Neuronal stem cell (in vitro differentiated cells): ENCODE data around the gene PHLDA3. TPM values are rescaled to one million over a fixed set of nuclear protein-coding genes. Genes with fewer than 3 reads are reported as not detected.

ENCODE experiments used
- DNase-seq: peaks from one replicate; pipeline ENCODE4 v3.0.0-alpha.2; 2013; ENCODE audit warnings: low spot score
- H2AFZ ChIP-seq: one replicate; pipeline ENCODE4 v1.6.1; 2013; ENCODE audit warnings: mild to moderate bottlenecking, low read length, inconsistent platforms
- H2AK5ac ChIP-seq: 2 replicates; pipeline ENCODE4 v1.6.1; 2013; ENCODE audit warnings: low read depth, mild to moderate bottlenecking, inconsistent platforms, low read length, moderate library complexity, mixed read lengths
- H2BK120ac ChIP-seq: 2 replicates; pipeline ENCODE4 v1.6.1; 2013; ENCODE audit warnings: low read depth, mild to moderate bottlenecking, inconsistent platforms, low read length, moderate library complexity, mixed read lengths
- H2BK12ac ChIP-seq: one replicate; pipeline ENCODE4 v1.6.1; 2013; ENCODE audit warnings: low read length, inconsistent platforms
- H2BK15ac ChIP-seq: 2 replicates; pipeline ENCODE4 v1.6.1; 2013; ENCODE audit warnings: mild to moderate bottlenecking, low read length, inconsistent platforms, mixed read lengths
- H2BK5ac ChIP-seq: one replicate; pipeline ENCODE4 v1.6.1; 2013; ENCODE audit warnings: inconsistent platforms, mild to moderate bottlenecking, low read length, moderate library complexity
- H3K14ac ChIP-seq: one replicate; pipeline ENCODE4 v1.6.1; 2013; ENCODE audit warnings: low read length, inconsistent platforms
- H3K18ac ChIP-seq: 2 replicates; pipeline ENCODE4 v1.6.1; 2013; ENCODE audit warnings: low read length, inconsistent platforms
- H3K23ac ChIP-seq: 2 replicates; pipeline ENCODE4 v1.6.1; 2013; ENCODE audit warnings: low read depth, mild to moderate bottlenecking, mixed read lengths, low read length, inconsistent platforms; ENCODE audit not compliant: poor library complexity
- H3K27ac ChIP-seq: replicated peaks from 3 replicates; pipeline ENCODE4 v1.5.1; 2013; ENCODE audit warnings: low read length, inconsistent platforms
- H3K27me3 ChIP-seq, 3 experiments: 2 replicates each; pipeline ENCODE4 v1.6.1; 2013; ENCODE audit warnings: low read length in 3 of 3, mild to moderate bottlenecking in 2 of 3, inconsistent platforms in 1 of 3, low read depth in 1 of 3, mixed read lengths in 1 of 3, moderate library complexity in 1 of 3; ENCODE audit not compliant: control insufficient read depth in 3 of 3, insufficient read depth in 3 of 3
- H3K36me3 ChIP-seq, 2 donors: replicated peaks in 1 of 2; 2 replicates each; pipeline ENCODE4 v1.6.1; 2013; ENCODE audit warnings: low read length in 2 of 2; ENCODE audit not compliant: control insufficient read depth in 2 of 2, insufficient read depth in 2 of 2
- H3K4ac ChIP-seq: 2 replicates; pipeline ENCODE4 v1.6.1; 2013; ENCODE audit warnings: inconsistent platforms, mild to moderate bottlenecking, low read length, moderate library complexity
- H3K4me1 ChIP-seq, 2 donors: 1 replicate in 1 of 2; 2 replicates in 1 of 2; pipeline ENCODE4 v1.6.1; 2013; ENCODE audit warnings: low read length in 2 of 2, low read depth in 1 of 2; ENCODE audit not compliant: control insufficient read depth in 2 of 2, insufficient read depth in 1 of 2
- H3K4me2 ChIP-seq: one replicate; pipeline ENCODE4 v1.6.1; 2013; ENCODE audit warnings: mild to moderate bottlenecking, low read length, inconsistent platforms; ENCODE audit not compliant: insufficient read depth, poor library complexity, severe bottlenecking
- H3K4me3 ChIP-seq, 2 donors: 2 replicates each; pipeline ENCODE4 v1.5.1; 2013; ENCODE audit warnings: low read length in 2 of 2, mild to moderate bottlenecking in 2 of 2, inconsistent platforms in 1 of 2, moderate library complexity in 1 of 2
- H3K79me1 ChIP-seq: one replicate; pipeline ENCODE4 v1.6.1; 2013; ENCODE audit warnings: low read depth, mild to moderate bottlenecking, inconsistent platforms, low read length, moderate library complexity
- H3K9ac ChIP-seq: one replicate; pipeline ENCODE4 v1.6.1; 2013; ENCODE audit warnings: mild to moderate bottlenecking, low read depth, low read length, inconsistent platforms; ENCODE audit not compliant: poor library complexity
- H3K9me3 ChIP-seq, 2 donors: replicated peaks in 1 of 2; 2 replicates each; pipeline versions ENCODE3 to v1.6.1; 2013; ENCODE audit warnings: low read length in 2 of 2, mild to moderate bottlenecking in 2 of 2, inconsistent platforms in 1 of 2, low read depth in 1 of 2, mixed read lengths in 1 of 2, moderate library complexity in 1 of 2; ENCODE audit not compliant: control insufficient read depth in 2 of 2, insufficient read depth in 1 of 2
- H4K8ac ChIP-seq: one replicate; pipeline ENCODE4 v1.6.1; 2013; ENCODE audit warnings: low read depth, mild to moderate bottlenecking, inconsistent platforms, low read length, moderate library complexity
- H4K91ac ChIP-seq: one replicate; pipeline ENCODE4 v1.6.1; 2013; ENCODE audit warnings: low read length, low read depth, mild to moderate bottlenecking, inconsistent platforms; ENCODE audit not compliant: poor library complexity
- WGBS, 2 donors: extraction: QIAGEN DNeasy Blood & Tissue Kit; methylation state at CpG; one replicate each; pipeline ENCODE4 v1.1.7; 2013; ENCODE audit warnings: missing lambda C conversion rate in 2 of 2, mixed read lengths in 1 of 2; ENCODE audit not compliant: insufficient read length in 2 of 2, insufficient replicate concordance in 1 of 2; ENCODE audit errors: extremely low coverage in 2 of 2; 5-methylcytosine and 5-hydroxymethylcytosine counted together
- polyA plus RNA-seq, 2 experiments: library from polyadenylated mRNA; stranded (reverse); fragments of 200-250 nt; gene quantifications; one replicate each; pipeline ENCODE4 v1.2.3, GENCODE V29; 2013

PHLDA3 gene
- polyA plus RNA-seq (2013, experiment 1 of 2) = 12.4 TPM
- 12.3 TPM for polyA plus RNA-seq (2013, experiment 2 of 2)

- Histone ChIP-seq H3K23ac (peak within 1 kb of the TSS; percentile 97), H4K8ac (no peak within 1 kb of the TSS), H3K4me2 (peak within 1 kb of the TSS; percentile 92), H3K9ac (peak within 1 kb of the TSS; percentile 97), H3K4me3 (peak within 1 kb of the TSS; percentile 84 to 92), H4K91ac (no peak within 1 kb of the TSS), H3K27me3 (peaks cover 0 to 28% (median 20%) of the 10 kb centered on the region in 3 experiments), H3K18ac (peak within 1 kb of the TSS; percentile 100), H3K27ac (no peak within 1 kb of the TSS), H3K14ac (peak within 1 kb of the TSS; percentile 90), H3K36me3 (peaks cover 11 to 30% of the 10 kb centered on the region in 2 donors), H3K4me1 (peaks cover 10 to 16% of the 10 kb centered on the region in 2 donors), H2AFZ (peak within 1 kb of the TSS; percentile 95), H3K9me3 (no peaks in the 10 kb centered on the region), H2BK120ac (peak within 1 kb of the TSS; percentile 44), H3K79me1 (no peaks in the 10 kb centered on the region), H3K4ac (no peak within 1 kb of the TSS), H2BK12ac (peak within 1 kb of the TSS; percentile 84), H2BK5ac (peak within 1 kb of the TSS; percentile 40), H2BK15ac (peak within 1 kb of the TSS; percentile 52), H2AK5ac (peak within 1 kb of the TSS; percentile 82)
- no CpG with 5 or more reads among the region's 76 CpGs for WGBS, 2 donors
- DNase-seq = peak; percentile 80
Observed at GRCh38 chr1:201468844-201469644, at the start of gene PHLDA3. Gene PHLDA3, minus strand, starts transcription at chr1:201469188. Its CDS starts 402 bp downstream, at chr1:201468786.

DNA sequence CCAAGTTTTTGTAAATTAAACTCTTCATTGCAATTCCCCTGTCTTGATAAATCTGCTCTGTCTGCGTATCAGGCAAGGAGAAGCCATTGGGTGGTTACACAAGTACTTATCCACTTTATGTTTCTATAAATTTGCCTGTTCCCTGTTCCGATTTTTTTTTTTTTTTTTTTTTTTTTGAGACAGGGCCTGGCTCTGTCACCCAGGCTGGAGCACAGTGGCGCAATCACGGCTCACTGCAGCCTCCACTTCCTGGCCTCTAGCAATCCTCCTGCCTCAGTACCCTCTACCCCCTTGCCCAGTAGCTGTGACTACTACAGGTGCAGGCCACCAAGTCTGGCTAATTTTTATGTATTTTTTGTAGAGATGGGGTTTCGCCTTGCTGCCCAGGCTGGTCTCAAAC lies 49.1 kb upstream of the PHLDA3 start:
- Histone ChIP-seq H2BK12ac (no peak overlapping the region), H3K9ac (no peak overlapping the region), H3K9me3 (no peaks in the 10 kb centered on the region), H4K8ac (peak overlapping the region; percentile 43), H3K27me3 (peaks cover 0 to 19% (median 0%) of the 10 kb centered on the region in 3 experiments), H2AK5ac (no peak overlapping the region), H3K36me3 (no peaks in the 10 kb centered on the region), H3K4me1 (no peaks in the 10 kb centered on the region), H3K18ac (peak overlapping the region; percentile 27), H2BK120ac (no peak overlapping the region), H2AFZ (no peak overlapping the region), H2BK15ac (no peak overlapping the region), H4K91ac (no peak overlapping the region), H3K14ac (no peak overlapping the region), H3K23ac (no peak overlapping the region), H3K27ac (no peak overlapping the region), H3K4me2 (no peak overlapping the region), H3K79me1 (no peaks in the 10 kb centered on the region), H3K4me3 (no peak overlapping the region), H2BK5ac (no peak overlapping the region), H3K4ac (no peak overlapping the region)
- no CpG with 5 or more reads among the region's 5 CpGs for WGBS, 2 donors
- no peak for DNase-seq

GRCh38 chr1:201517631-201518030 lies 48.6 kb upstream of the PHLDA3 start:
- Histone ChIP-seq H3K4me3 (no peak overlapping the region), H3K27ac (no peak overlapping the region), H2BK120ac (no peak overlapping the region), H4K91ac (no peak overlapping the region), H3K4ac (no peak overlapping the region), H3K27me3 (peaks cover 0 to 19% (median 0%) of the 10 kb centered on the region in 3 experiments), H2AK5ac (no peak overlapping the region), H3K9ac (no peak overlapping the region), H2BK5ac (no peak overlapping the region), H2BK15ac (no peak overlapping the region), H3K14ac (no peak overlapping the region), H3K9me3 (no peaks in the 10 kb centered on the region), H3K18ac (no peak overlapping the region), H3K4me1 (peaks cover 0 to 2% of the 10 kb centered on the region in 2 donors), H2BK12ac (no peak overlapping the region), H3K36me3 (no peaks in the 10 kb centered on the region), H2AFZ (no peak overlapping the region), H3K4me2 (no peak overlapping the region), H4K8ac (no peak overlapping the region), H3K23ac (no peak overlapping the region), H3K79me1 (no peaks in the 10 kb centered on the region)
- DNase-seq = no peak
- WGBS, 2 donors = no CpG with 5 or more reads among the region's 7 CpGs

- H3K18ac ChIP-seq = no peak overlapping the region
- H3K9me3 ChIP-seq = no peaks in the 10 kb centered on the region
- H3K9ac ChIP-seq = no peak overlapping the region
- DNase-seq = no peak
- H2AK5ac ChIP-seq = no peak overlapping the region
- H3K79me1 ChIP-seq = no peaks in the 10 kb centered on the region
- H3K4me2 ChIP-seq = peak overlapping the region; percentile 3
- H3K23ac ChIP-seq = no peak overlapping the region
- no peak overlapping the region for H3K4me3 ChIP-seq
- H4K8ac ChIP-seq = no peak overlapping the region
- H3K14ac ChIP-seq = no peak overlapping the region
- no peaks in the 10 kb centered on the region for H3K36me3 ChIP-seq
- peaks cover 0 to 19% (median 0%) of the 10 kb centered on the region in 3 experiments for H3K27me3 ChIP-seq
- H2BK5ac ChIP-seq = no peak overlapping the region
- H2BK120ac ChIP-seq = no peak overlapping the region
- H4K91ac ChIP-seq = no peak overlapping the region
- H2AFZ ChIP-seq = no peak overlapping the region
- WGBS, 2 donors = no CpG with 5 or more reads among the region's 2 CpGs
- peaks cover 3 to 11% of the 10 kb centered on the region in 2 donors for H3K4me1 ChIP-seq
- no peak overlapping the region for H3K27ac ChIP-seq
- H3K4ac ChIP-seq = no peak overlapping the region
- H2BK15ac ChIP-seq = no peak overlapping the region
- H2BK12ac ChIP-seq = no peak overlapping the region
Observed at GRCh38 chr1:201516511-201517127, 47.6 kb upstream of the PHLDA3 start.
